ENCODE results near the gene ACOX3. TPM values are rescaled to one million over a fixed set of nuclear protein-coding genes. Genes with fewer than 3 reads are reported as not detected.

Gene ACOX3
- total RNA-seq, 2 experiments from 2014 or later, result 18.2 to 20.4 TPM

DNA sequence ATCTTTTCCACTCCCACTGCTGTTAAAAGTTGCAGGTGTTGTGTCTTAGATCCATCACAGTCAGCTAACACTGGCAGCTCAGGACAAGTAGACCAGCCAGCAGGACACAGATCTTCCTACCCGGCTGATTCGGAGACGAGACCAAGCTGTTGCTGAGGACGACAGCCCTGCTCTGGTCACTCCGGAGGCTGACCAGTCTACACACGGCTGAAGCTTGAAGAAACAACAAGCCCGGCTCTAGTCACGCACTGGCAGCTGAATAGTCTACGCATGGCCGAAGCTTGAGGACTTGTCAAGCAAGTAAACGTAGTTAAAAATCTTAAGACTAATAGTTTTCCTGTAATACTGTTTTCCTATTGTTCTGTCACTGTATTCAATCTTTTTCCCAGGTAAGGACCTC is 1.8 kb downstream of the ACOX3 start:
- POLR2A ChIA-PET, result no interaction called here
- CTCF ChIA-PET, result interaction anchor here (1.7 kb wide), 1 partner anchor 10 kb away, joined by 7 read pairs; no protein-coding TSS in a partner anchor

DNA sequence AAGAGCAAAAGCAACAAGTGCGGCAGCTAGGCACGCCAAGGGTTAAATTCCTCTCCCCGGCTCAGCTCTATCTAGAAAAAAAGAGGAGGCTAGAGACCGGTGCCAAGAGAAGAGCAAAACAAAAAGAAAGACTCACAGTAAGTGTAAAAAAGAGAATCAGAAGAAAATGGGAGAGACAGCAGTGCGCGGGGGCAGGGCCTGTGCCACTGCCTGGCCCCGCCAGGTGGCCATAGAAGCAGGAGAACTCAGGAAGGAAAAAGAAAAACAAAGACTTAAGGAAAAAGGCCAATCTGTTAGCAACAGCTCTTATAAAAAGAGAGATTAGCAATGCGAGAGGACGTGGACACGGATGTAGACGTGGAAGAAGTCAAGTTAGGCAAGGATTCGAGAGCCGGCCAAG is 3.2 kb downstream of the ACOX3 start:
- POLR2A ChIA-PET, result interaction anchor here (1.6 kb wide), 1 partner anchor 18 kb away, joined by 3 read pairs; no protein-coding TSS in a partner anchor
- CTCF ChIA-PET, result interaction anchor here (0.9 to 1.7 kb wide), 2 partner anchors 9 to 17 kb away, joined by 3 to 7 read pairs; no protein-coding TSS in a partner anchor

DNA sequence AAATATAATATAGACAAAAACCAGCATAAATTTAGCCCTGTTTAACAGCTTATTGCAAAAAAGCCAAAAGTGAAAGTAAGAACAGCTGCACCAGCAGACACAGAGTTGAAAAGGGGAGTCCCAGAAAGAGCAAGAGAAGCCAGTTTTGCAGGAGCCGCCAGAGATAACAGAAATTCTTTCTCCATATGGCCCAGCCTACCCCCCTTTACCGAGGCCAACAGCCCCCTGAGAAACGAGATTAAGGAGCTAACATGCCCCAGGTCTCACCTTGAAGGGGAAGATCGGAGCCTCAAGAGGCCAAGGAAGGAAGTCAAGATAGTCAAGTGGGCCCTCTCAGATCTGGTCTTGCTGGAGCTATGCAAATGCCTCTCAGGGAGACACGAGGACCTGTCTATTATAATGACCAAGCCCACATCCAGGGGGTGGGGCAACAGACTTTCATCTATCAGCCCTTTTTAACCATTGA is 4.8 kb downstream of the ACOX3 start:
- POLR2A ChIA-PET, result no interaction called here
- CTCF ChIA-PET, result no interaction called here

DNA sequence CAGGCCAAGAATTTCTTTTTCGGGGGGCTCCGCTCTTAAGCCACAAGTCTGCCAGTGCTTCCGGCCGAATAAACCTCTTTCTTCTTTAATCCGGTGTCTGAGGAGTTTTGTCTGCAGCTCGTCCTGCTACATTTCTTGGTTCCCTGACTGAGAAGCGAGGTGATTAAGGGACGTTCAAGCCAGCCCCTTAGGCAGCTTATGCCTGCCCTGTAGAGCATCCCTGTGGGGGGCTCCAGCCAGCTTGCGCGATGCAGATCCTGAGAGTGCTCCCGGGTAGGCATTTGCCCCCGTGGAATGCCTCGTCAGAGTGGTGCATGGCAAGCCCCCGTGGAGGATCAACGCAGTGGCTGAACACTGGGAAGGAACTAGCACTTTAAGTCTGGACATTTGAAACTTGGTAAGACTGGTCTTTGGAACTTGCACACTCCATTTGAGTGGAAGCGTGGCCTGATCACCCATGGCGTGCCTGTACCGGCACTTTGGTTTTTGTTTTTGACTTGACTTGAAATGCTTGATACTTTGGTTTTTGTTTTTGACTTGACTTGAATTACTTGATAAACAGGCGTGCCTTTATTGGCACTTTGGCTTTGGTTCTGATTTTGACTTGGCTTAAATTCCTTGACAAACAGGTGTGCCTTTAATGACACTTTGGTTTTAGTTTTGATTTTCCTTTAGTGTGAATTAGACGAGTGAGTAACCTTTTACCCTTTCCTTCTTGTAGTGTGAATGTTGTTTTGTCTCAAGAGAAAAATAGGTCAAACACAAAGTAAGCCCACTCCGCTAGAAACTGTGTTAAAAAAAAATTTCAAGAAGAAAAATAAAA is 6.1 kb downstream of the ACOX3 start:
- CTCF ChIA-PET, result no interaction called here

DNA sequence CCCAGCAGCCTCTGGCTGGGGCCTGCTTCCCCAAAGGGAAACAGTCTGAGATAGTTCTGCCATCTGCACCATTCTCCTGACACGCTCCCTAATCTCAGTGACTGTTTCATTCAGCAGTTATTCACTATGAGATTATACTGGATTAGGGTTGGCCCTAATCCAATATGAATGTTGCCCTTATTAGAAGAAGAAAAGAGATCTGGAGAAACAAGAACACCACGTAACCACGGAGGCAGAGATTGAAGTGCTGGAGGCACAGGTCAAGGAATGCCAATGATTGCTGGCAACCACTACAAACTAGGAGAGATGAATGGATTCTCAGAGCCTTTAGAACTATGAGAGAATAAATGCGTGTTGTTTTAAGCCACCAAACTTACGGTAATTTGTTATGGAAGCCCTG is 7.4 kb downstream of the ACOX3 start:
- CTCF ChIA-PET, result no interaction called here
- POLR2A ChIA-PET, result no interaction called here

More for the DNA sequence above, 6.1 kb downstream of the ACOX3 start:
- POLR2A ChIA-PET, result no interaction called here

DNA sequence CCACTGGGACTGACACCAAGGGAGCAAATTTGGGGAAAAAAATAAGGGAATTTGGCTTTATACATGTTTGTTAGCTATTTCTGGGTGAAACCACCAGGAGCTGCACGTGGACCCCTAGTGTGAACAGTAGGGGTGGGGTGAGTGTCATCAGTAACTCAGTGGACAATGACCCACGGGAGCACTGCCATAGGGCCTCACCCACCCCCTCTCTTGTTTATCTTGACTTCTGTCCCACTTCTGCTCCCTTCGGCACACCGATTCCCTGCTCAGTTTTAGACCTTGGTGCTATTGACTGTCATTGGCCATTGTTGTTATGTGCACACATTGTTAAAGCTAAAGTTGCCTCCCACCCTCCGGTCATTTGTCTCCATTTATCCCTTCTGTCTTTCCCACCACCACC is 9.0 kb downstream of the ACOX3 start:
- CTCF ChIA-PET, result no interaction called here
- POLR2A ChIA-PET, result no interaction called here

DNA sequence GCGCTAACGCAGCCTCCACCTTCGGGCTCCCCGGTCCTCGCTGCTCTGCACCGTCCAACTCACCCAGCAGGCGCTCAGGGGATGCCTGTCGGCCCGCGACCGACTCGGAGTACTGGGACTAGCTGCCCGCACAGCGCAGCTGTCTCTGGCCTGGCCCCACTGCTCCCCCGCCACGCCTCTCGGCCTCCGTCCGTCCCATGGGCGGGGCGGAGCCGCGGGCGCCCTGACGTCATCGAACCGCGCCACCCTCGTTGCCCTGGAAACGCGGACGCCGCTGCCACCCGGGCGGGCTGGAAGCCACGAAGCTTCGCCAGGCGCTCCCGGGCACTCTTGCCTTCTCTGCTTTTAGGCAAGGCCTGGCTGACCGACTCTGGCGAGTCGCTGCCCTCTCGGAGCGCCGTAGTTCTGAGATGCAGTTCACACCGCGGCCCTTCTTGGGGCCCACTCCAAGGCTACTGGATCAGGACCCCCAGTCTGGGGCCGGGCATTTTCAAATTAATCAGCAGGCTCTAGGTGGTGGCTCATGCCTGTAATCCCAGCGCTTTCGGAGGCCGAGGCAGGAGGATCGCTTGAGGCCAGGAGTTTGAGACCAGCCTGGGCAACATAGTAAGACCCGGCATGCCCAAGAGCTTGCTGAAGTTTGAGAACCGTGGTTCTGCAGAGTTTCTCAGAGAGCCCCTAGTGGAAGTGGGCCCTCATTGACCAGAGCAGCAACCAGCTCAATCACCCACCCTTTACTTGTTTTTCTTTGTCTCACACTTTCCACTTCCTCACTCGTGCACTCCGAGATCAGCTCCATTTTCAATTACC is 12.0 kb downstream of the ACOX3 start:
- CTCF ChIA-PET, result interaction anchor here (1.5 to 2.1 kb wide), 2 partner anchors 9 to 12 kb away, joined by 7 read pairs; partner anchors contain the start of genes ACOX3 and TRMT44
- POLR2A ChIA-PET, result interaction anchor here (1.1 to 1.9 kb wide), 2 partner anchors 9 to 229 kb away, joined by 4 to 15 read pairs; partner anchors contain the start of gene SH3TC1

DNA sequence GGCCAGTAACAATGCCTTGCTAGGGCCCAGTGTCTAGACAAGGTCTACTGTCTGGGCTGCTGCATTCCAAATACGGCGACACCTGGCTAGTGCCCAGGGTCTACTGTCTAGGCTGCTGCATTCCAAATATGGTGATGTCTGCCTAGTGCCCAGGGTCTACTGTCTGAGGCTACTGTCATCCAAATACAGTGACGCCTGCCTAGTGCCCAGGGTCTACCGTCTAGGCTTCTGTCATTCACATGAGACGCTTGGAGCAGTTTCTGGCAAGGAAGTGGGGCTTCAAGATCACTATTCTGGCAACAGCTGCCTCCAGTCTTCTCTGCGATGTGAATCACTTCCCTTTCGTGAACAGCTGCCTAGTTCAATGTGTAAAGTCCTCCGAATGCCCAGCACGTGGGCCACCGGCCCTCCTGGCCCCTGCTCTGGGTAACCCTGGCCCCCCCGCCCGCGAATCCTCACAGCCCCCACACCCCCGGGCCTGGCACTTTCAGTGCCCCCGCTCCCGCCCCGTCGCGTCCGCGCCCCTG is 12.7 kb downstream of the ACOX3 start:
- ChIA-PET CTCF (interaction anchor here (1.5 kb wide), 1 partner anchor 10 kb away, joined by 7 read pairs; no protein-coding TSS in a partner anchor), POLR2A (interaction anchor here (1.9 kb wide), 1 partner anchor 8 kb away, joined by 15 read pairs; no protein-coding TSS in a partner anchor)

DNA sequence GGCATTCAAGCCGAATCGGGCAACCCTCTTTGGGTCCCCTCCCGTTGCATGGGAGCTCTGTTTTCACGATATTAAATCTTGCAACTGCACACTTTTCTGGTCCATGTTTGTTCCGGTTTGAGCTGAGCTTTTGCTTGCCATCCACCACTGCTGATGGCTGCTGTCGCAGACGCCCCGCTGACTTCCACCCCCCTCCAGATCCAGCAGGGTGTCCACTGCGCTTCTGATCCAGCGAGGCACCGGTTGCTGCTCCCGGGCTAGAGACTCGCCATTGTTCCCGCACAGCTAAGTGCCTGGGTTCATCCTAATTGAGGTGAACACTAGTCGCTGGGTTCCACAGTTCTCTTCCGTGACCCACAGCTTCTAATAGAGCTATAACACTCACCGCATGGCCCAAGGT is 13.3 kb downstream of the ACOX3 start:
- ChIA-PET POLR2A (interaction anchor here (1.9 kb wide), 1 partner anchor 8 kb away, joined by 15 read pairs; no protein-coding TSS in a partner anchor), CTCF (no interaction called here)

DNA sequence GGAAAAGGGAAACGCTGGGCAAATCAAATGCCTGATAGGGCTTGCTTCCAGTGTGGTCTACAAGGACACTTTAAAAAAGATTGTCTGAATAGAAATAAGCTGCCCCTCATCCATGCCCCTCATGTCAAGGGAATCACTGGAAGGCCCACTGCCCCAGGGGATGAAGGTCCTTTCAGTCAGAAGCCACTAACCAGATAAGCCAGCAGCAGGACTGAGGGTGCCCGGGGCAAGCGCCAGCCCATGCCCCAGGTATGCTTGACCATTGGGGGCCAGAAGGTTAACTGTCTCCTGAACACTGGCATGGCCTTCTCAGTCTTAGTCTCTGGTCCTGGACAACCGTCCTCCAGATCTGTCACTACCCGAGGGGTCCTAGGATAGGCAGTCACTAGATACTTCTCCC is 17.7 kb downstream of the ACOX3 start:
- ChIA-PET POLR2A (no interaction called here), CTCF (no interaction called here)

DNA sequence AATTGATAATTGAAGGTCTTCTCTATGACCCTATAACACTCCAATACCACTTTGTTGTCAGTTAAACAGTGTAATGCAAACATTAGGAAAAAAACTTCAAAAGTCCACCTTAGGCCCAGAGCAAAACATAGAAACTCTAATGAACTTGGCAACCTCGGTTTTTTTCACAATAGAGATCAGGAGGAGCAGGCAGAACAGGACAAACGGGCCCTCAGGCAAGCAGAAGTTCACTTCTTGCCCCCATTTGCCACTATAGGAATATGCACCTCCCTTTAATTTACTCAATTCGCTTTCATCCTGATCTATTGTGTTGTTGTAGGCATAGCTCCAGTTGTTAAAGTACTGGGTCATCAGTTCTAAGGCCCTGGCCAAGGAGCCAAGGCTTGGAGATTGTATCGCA is 18.2 kb downstream of the ACOX3 start:
- ChIA-PET CTCF (no interaction called here), POLR2A (no interaction called here)

DNA sequence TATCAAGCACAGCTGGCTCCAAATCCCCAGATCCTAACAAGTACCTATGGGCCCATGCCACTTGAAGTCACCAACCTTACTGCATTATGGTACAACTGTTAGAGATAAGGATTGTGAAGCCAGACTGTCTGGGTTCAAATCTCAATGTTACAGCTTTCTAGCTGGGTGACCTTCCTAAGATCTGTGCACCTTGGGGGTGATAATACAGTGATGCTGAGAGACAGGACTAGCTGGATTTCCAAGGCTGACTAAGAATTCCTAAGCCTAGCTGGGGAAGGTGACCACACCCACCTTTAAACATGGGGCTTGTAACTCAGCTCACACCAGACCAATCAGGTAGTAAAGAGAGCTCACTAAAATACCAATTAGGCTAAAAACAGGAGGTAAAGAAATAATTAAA is 20.4 kb downstream of the ACOX3 start:
- CTCF ChIA-PET, result interaction anchor here (0.8 kb wide), 1 partner anchor 17 kb away, joined by 3 read pairs; no protein-coding TSS in a partner anchor
- POLR2A ChIA-PET, result interaction anchor here (1.6 to 2.0 kb wide), 2 partner anchors 8 to 20 kb away, joined by 5 to 15 read pairs; partner anchors contain the start of gene ACOX3

DNA sequence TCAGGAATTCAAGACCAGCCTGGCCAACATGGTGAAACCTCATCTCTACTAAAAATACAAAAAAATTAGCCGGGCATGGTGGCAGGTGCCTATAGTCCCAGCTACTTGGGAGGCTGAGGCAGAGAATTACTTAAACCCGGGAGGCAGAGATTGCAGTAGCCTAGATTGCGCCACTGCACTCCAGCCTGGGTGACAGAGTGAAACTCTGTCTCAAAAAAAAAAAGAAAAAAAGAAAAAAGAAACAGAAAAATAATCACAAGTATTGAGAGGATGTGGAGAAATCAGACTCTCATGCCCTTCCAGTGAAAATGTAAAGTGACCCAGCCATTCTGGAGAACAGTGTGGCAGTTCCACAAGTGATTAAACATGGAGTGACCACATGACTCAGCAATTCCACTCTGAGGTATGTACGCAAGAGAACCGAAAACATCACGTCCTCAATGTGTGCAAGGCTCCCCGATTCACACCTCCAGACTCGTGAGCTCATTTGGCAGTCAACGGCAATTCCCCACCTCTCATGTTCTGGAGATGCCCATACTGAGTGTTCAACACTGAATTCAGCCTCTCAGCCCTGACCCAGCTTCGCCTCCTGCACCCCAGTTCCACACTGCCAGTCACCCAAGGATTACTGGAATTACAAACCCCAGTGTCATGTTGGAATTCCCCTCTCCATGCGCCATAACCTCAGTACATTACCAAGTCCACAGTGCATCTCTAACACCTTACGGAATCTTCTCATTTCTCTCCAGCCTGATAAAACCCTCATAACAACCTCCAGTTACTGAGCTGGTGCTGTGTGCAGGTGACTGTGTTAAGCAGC is 21.1 kb downstream of the ACOX3 start:
- POLR2A ChIA-PET, result interaction anchor here (1.2 to 2.0 kb wide), 3 partner anchors 9 to 20 kb away, joined by 3 to 15 read pairs (median 5); partner anchors contain the start of gene ACOX3
- CTCF ChIA-PET, result interaction anchor here (0.8 kb wide), 1 partner anchor 17 kb away, joined by 3 read pairs; no protein-coding TSS in a partner anchor

DNA sequence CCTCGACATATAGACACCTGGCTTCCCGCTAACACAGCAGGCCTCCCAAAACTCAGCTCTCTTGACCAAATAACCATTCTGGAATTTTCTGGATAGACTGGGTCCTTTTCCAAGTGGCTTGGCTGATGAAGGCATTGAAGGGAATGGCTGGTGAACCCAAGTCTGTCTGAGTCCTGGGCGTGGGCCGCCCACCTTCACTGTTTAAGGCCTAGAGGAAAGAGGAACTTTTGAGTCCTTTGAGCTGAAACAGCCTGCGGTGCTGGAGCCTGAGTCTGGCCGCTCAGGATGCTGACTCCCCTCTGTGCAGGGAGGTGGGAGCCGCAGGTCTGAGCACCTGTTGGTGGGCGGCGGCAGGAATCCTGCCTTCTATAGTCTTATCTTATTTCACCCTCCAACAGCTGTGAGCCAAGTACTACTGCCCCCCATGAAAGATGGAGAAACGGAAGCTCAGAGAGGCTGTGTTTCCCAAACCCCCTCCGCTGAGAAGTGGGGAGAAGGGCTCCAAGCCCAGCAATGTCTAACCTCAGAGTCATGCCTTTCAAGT is 23.4 kb downstream of the ACOX3 start:
- ChIA-PET POLR2A (interaction anchor here (0.6 kb wide), 1 partner anchor 1568 kb away, joined by 4 read pairs; no protein-coding TSS in a partner anchor), CTCF (interaction anchor here (0.6 to 1.1 kb wide), 2 partner anchors 97 to 175 kb away, joined by 3 read pairs; no protein-coding TSS in a partner anchor)

DNA sequence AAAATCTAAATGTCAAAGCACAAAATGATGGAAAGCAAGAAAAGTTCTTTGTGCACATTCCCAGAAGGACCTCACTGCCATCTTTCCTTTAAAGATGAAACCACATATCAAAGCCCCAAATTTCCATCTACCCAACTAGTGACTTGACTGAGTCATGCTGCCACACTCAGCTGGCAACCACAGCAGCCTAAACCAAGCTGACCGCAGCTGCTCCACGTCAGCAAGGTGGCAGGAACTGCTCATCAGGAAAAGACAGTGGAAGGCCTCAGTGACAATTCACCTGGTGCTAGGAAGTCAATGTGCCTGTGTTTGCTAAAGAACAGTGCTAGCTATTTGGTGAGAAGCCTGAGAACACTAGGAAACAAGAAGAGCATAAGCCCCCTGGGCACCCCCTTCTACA is 26.1 kb downstream of the ACOX3 start:
- ChIA-PET POLR2A (no interaction called here), CTCF (no interaction called here)

DNA sequence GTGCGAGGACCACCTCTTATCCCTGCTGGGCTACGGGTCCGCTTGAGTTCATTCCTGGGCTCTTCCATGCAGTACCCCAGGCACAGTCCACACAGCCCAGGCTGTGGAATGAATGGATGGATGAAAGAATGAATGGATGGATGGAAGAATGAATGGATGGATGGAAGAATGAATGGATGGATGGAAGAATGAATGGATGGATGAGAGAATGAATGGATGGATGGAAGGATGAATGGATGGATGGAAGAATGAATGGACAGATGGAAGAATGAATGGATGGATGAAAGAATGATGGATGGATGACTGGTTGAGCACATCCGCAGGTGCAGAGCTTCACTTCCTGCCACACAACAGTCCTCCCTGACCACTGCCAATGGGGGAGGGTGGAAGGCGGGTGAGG is 28.2 kb downstream of the ACOX3 start:
- POLR2A ChIA-PET, result no interaction called here
- CTCF ChIA-PET, result no interaction called here

DNA sequence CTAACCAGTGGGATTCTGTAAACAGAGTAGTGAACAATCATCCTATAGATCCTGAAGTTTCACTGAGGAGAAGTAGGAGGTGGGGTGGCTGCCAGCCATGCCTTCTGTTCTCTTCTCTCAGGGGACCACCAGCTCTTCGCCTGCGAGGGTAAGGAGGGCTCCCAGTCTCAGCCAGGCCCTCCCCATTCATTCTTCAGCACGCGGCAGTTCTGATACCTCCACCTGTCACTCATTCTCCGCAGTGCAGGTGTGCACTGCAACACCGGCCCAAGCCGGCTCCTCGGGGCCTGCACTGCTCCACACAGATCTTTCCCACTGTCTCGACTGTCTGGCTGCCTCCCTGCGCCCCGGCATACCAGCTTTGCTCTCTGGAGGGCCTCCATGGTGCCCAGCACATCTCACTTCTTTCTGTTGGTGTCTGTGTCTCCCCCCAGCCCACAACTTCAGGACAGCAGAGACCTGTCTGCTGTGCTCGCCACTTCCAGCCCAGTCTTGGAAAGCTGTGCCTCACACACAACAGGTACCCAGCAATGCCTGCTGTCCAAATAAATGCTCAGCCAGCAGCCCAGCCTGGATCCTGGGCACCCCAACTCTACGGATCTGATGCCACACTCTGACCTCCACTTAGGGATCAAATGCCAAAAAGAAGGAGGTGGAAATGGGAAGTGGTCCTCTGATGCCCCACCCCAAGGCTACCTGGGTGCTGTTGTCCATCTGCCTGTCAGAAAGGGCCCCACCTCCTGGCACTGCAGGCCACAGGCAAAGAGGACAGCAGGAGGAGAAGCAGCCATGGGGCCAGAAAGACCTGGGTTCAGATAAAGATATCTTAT is 29.0 kb downstream of the ACOX3 start:
- POLR2A ChIA-PET, result no interaction called here
- CTCF ChIA-PET, result interaction anchor here (0.8 kb wide), 1 partner anchor 196 kb away, joined by 3 read pairs; no protein-coding TSS in a partner anchor
